Liver (tissue), 9 donors: ENCODE measurements around the gene DIDO1. TPM values are rescaled to one million over a fixed set of nuclear protein-coding genes. Genes with fewer than 3 reads are reported as not detected.

ENCODE experiments used
- DNase-seq: peaks from one replicate; pipeline ENCODE4 v3.0.0-alpha.2; 2017; ENCODE audit warnings: low spot score
- H3K27ac ChIP-seq, 2 donors: one replicate each; pipeline ENCODE4 v1.7.0; 2013; ENCODE audit warnings: inconsistent platforms in 2 of 2, low read length in 2 of 2, control low read depth in 1 of 2, low read depth in 1 of 2, mild to moderate bottlenecking in 1 of 2
- H3K27me3 ChIP-seq, 4 donors: one replicate each; pipeline versions ENCODE4 v1.6.1 to v1.7.0; 2013; ENCODE audit warnings: low read length in 3 of 4, inconsistent platforms in 1 of 4, mild to moderate bottlenecking in 1 of 4, moderate library complexity in 1 of 4; ENCODE audit not compliant: control insufficient read depth in 4 of 4, insufficient read depth in 4 of 4
- H3K36me3 ChIP-seq, 4 donors: one replicate each; pipeline versions ENCODE4 v1.6.1 to v1.7.0; 2013; ENCODE audit warnings: low read length in 3 of 4, mild to moderate bottlenecking in 3 of 4, low read depth in 1 of 4, moderate library complexity in 1 of 4; ENCODE audit not compliant: control insufficient read depth in 4 of 4, insufficient read depth in 3 of 4
- H3K4me1 ChIP-seq, 4 donors: one replicate each; pipeline versions ENCODE4 v1.6.1 to v1.7.0; 2013; ENCODE audit warnings: low read length in 3 of 4, mild to moderate bottlenecking in 3 of 4, moderate library complexity in 1 of 4; ENCODE audit not compliant: control insufficient read depth in 4 of 4, insufficient read depth in 4 of 4
- H3K4me3 ChIP-seq, 3 donors: one replicate each; pipeline versions ENCODE4 v1.6.1 to v1.7.0; 2013; ENCODE audit warnings: low read length in 3 of 3, control low read depth in 1 of 3, low read depth in 1 of 3, mild to moderate bottlenecking in 1 of 3
- H3K9ac ChIP-seq, 2 donors: one replicate each; pipeline ENCODE4 v1.7.0; 2013; ENCODE audit warnings: low read length in 2 of 2, mild to moderate bottlenecking in 2 of 2, moderate library complexity in 2 of 2, control low read depth in 1 of 2, low read depth in 1 of 2
- H3K9me3 ChIP-seq, 4 donors: one replicate each; pipeline versions ENCODE4 v1.6.1 to v1.7.0; 2013; ENCODE audit warnings: low read length in 3 of 4; ENCODE audit not compliant: control insufficient read depth in 4 of 4
- ATF3 ChIP-seq: IDR thresholded peaks from 2 replicates; pipeline ENCODE4 v1.6.1; 2016; ENCODE audit warnings: antibody characterized with exemption
- EGR1 ChIP-seq, 2 donors: IDR thresholded peaks; 2 replicates each; pipeline ENCODE4 v1.6.1; 2016 to 2018; ENCODE audit warnings: antibody characterized with exemption in 2 of 2, low read depth in 2 of 2
- FOXA1 ChIP-seq: IDR thresholded peaks from 2 replicates; pipeline ENCODE4 v1.6.1; 2016; ENCODE audit warnings: antibody characterized with exemption
- FOXA2 ChIP-seq: IDR thresholded peaks from 2 replicates; pipeline ENCODE4 v1.6.1; 2016; ENCODE audit warnings: antibody characterized with exemption
- GABPA ChIP-seq, 2 donors: IDR thresholded peaks in 1 of 2; conservative IDR thresholded peaks in 1 of 2; 2 replicates each; pipeline ENCODE4 v1.6.1; 2016; ENCODE audit warnings: antibody characterized with exemption in 2 of 2, mild to moderate bottlenecking in 1 of 2, moderate library complexity in 1 of 2
- HNF4A ChIP-seq, 2 donors: conservative IDR thresholded peaks; 2 replicates each; pipeline ENCODE4 v1.6.1; 2016; ENCODE audit warnings: antibody characterized with exemption in 2 of 2, mild to moderate bottlenecking in 2 of 2
- HNF4G ChIP-seq: IDR thresholded peaks from 2 replicates; pipeline ENCODE4 v1.6.1; 2016; ENCODE audit warnings: antibody characterized with exemption
- JUND ChIP-seq, 2 donors: IDR thresholded peaks; 2 replicates each; pipeline ENCODE4 v1.6.1; 2016; ENCODE audit warnings: antibody characterized with exemption in 2 of 2
- MAX ChIP-seq: IDR thresholded peaks from 2 replicates; pipeline ENCODE4 v1.6.1; 2016; ENCODE audit warnings: antibody characterized with exemption
- NR2F2 ChIP-seq: IDR thresholded peaks from 2 replicates; pipeline ENCODE4 v1.6.1; 2016; ENCODE audit warnings: antibody characterized with exemption
- RAD21 ChIP-seq, 2 donors: IDR thresholded peaks; 2 replicates each; pipeline ENCODE4 v1.6.1; 2016; ENCODE audit warnings: antibody characterized with exemption in 2 of 2, mild to moderate bottlenecking in 2 of 2
- REST ChIP-seq: IDR thresholded peaks from 2 replicates; pipeline ENCODE4 v1.6.1; 2016; ENCODE audit warnings: antibody characterized with exemption, mild to moderate bottlenecking
- RXRA ChIP-seq, 2 donors: IDR thresholded peaks; 2 replicates each; pipeline ENCODE4 v1.6.1; 2017 to 2018; ENCODE audit warnings: antibody characterized with exemption in 2 of 2, mild to moderate bottlenecking in 1 of 2
- SP1 ChIP-seq: IDR thresholded peaks from 2 replicates; pipeline ENCODE4 v1.6.1; 2018; ENCODE audit warnings: antibody characterized with exemption, mild to moderate bottlenecking
- TAF1 ChIP-seq: conservative IDR thresholded peaks from 2 replicates; pipeline ENCODE4 v1.6.1; 2016; ENCODE audit warnings: antibody characterized with exemption, mild to moderate bottlenecking
- YY1 ChIP-seq: IDR thresholded peaks from 2 replicates; pipeline ENCODE4 v1.6.1; 2016; ENCODE audit warnings: antibody characterized with exemption, mild to moderate bottlenecking
- WGBS: extraction: QIAGEN DNeasy Blood & Tissue Kit; methylation state at CpG from one replicate; pipeline ENCODE4 v1.1.7; 2013; 5-methylcytosine and 5-hydroxymethylcytosine counted together
- polyA plus RNA-seq, 2 donors: library from polyadenylated mRNA; stranded (reverse) in 1 of 2; unstranded in 1 of 2; fragments of 200-250 nt in 1 of 2; fragments of >200 nt in 1 of 2; fragmentation: Nextera tagmentation in 1 of 2; extraction: Ambion mirVana in 1 of 2; gene quantifications; one replicate each; pipeline versions ENCODE4 v1.2.1 to v1.2.3, GENCODE V29; 2013 to 2015
- total RNA-seq, 2 donors: library from RNA; depleted of rRNA; stranded (reverse); fragments of >200 nt; gene quantifications; one replicate each; pipeline ENCODE4 v1.2.3, GENCODE V29; 2014
- TF ChIP-seq, protein P1 (sequence below): IDR thresholded peaks from 2 replicates; pipeline ENCODE4 v1.6.1; 2016; ENCODE audit warnings: antibody characterized with exemption
- TF ChIP-seq, protein P2 (sequence below): fragments of 150-350 bp; IDR thresholded peaks from 2 replicates; pipeline ENCODE4 v1.5.1; 2017; ENCODE audit warnings: improper control_type of control experiment, low read depth, low read length; ENCODE audit not compliant: missing input control
- donor health status: healthy.
- donor health status: healthy.
- donor health status: healthy.
- donor health status: healthy.
- donor health status: healthy.

The DIDO1 gene
- total and polyA plus RNA-seq, 4 donors: 10.1 to 43.1 (median 17.4) TPM

DNA sequence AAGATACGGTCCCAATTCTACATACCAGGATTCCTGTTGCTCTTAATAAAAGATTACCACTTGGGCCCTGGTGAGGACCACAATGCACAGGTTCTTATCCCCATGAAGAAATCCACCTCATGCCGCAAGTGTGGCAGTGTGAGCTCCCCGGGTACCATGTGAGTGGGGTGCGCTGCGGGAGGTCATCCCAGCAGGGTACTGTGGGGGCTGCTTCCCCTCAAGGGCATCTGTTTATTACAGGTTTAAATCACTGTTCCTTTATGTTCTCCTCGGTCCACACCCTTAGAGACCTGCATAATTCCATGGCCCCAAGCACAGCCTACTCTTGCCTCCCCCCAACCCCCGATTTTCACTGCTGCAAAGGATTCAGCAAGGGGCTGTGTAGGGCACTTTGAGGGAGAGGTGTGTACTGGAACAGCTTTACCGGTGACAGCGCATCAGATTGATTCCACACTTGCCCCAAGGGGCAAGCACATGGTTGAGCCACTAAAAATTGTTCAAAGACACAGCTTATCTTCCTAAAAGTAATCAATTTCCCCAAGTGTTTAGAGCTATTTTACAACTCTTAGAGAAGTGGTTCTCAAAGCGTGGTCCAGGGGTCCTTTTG lies 6.2 kb downstream of the DIDO1 start:
- DNase-seq: no peak
- Histone ChIP-seq H3K27me3 (no peaks in the 10 kb centered on the region), H3K4me1 (peaks cover 27 to 83% (median 76%) of the 10 kb centered on the region in 4 donors), H3K4me3 (no peak overlapping the region), H3K9ac (no peak overlapping the region), H3K27ac (no peak overlapping the region), H3K36me3 (no peaks in the 10 kb centered on the region), H3K9me3 (no peaks in the 10 kb centered on the region)
- 87% methylated on average over 10 of the region's 10 CpGs for WGBS
- TF ChIP-seq FOXA1 (no peak), GABPA (IDR thresholded peaks at IDR 0.05 in 1 of 2, conservative IDR thresholded peaks at IDR 0.05 in 1 of 2) (no peak), EGR1 (IDR thresholded peaks at IDR 0.05; ENCODE audit: low read depth in 2 of 2) (no peak), REST (no peak), ATF3 (no peak), NR2F2 (no peak), YY1 (no peak), TAF1 (no peak), RXRA (IDR thresholded peaks at IDR 0.05) (no peak), RAD21 (IDR thresholded peaks at IDR 0.05) (no peak), HNF4G (no peak), FOXA2 (no peak), MAX (no peak), SP1 (no peak), JUND (IDR thresholded peaks at IDR 0.05) (no peak), HNF4A (conservative IDR thresholded peaks at IDR 0.05) (no peak)
- TF ChIP-seq, protein P1, sequence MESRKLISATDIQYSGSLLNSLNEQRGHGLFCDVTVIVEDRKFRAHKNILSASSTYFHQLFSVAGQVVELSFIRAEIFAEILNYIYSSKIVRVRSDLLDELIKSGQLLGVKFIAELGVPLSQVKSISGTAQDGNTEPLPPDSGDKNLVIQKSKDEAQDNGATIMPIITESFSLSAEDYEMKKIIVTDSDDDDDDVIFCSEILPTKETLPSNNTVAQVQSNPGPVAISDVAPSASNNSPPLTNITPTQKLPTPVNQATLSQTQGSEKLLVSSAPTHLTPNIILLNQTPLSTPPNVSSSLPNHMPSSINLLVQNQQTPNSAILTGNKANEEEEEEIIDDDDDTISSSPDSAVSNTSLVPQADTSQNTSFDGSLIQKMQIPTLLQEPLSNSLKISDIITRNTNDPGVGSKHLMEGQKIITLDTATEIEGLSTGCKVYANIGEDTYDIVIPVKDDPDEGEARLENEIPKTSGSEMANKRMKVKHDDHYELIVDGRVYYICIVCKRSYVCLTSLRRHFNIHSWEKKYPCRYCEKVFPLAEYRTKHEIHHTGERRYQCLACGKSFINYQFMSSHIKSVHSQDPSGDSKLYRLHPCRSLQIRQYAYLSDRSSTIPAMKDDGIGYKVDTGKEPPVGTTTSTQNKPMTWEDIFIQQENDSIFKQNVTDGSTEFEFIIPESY: no peak
- TF ChIP-seq, protein P2, sequence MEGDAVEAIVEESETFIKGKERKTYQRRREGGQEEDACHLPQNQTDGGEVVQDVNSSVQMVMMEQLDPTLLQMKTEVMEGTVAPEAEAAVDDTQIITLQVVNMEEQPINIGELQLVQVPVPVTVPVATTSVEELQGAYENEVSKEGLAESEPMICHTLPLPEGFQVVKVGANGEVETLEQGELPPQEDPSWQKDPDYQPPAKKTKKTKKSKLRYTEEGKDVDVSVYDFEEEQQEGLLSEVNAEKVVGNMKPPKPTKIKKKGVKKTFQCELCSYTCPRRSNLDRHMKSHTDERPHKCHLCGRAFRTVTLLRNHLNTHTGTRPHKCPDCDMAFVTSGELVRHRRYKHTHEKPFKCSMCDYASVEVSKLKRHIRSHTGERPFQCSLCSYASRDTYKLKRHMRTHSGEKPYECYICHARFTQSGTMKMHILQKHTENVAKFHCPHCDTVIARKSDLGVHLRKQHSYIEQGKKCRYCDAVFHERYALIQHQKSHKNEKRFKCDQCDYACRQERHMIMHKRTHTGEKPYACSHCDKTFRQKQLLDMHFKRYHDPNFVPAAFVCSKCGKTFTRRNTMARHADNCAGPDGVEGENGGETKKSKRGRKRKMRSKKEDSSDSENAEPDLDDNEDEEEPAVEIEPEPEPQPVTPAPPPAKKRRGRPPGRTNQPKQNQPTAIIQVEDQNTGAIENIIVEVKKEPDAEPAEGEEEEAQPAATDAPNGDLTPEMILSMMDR: no peak
